IMR-90 (cell line): Measurements from ENCODE around the gene FLOT2. TPM values are rescaled to one million over a fixed set of nuclear protein-coding genes. Genes with fewer than 3 reads are reported as not detected.

Source experiments
- ATAC-seq: fragments of 200-7000 bp; cut with Tn5 transposase; 2 replicates; pipeline ENCODE4 v1.9.1; 2020; ENCODE audit warnings: low read depth, mild to moderate bottlenecking, moderate library complexity
- BruUV-seq: library from RNA; stranded (reverse); fragments of 400-500 nt; replicated peaks from 2 replicates; lab custom pipeline; 2021; lab: Mats Ljungman, UMichigan
- CTCF ChIA-PET: fragments of 300-600 bp; formaldehyde crosslinking; extraction: SDS; loops from one replicate; lab custom pipeline; 2021; ENCODE audit warnings: antibody characterized with exemption; lab: Yijun Ruan, JAX
- POLR2A ChIA-PET: fragments of 300-600 bp; sonication (Branson Sonifier 250); formaldehyde crosslinking; loops from one replicate; lab custom pipeline; 2022; ENCODE audit warnings: antibody characterized with exemption; ENCODE audit not compliant: unreplicated experiment; lab: Charles Lee
- DNase-seq: peaks from one replicate; pipeline ENCODE4 v3.0.0; 2013
- H2AFZ ChIP-seq: replicated peaks from 2 replicates; pipeline ENCODE3; 2013; ENCODE audit warnings: low read length, mild to moderate bottlenecking; ENCODE audit not compliant: poor library complexity
- H2AK5ac ChIP-seq: 2 replicates; pipeline ENCODE4 v1.6.1; 2013; ENCODE audit warnings: low read depth, low read length, inconsistent platforms
- H2AK9ac ChIP-seq: replicated peaks from 2 replicates; pipeline ENCODE3; 2013; ENCODE audit warnings: mild to moderate bottlenecking, low read depth, low read length, moderate library complexity; ENCODE audit not compliant: poor library complexity
- H2BK120ac ChIP-seq: 2 replicates; pipeline ENCODE4 v1.6.1; 2013; ENCODE audit warnings: low read depth, low read length, inconsistent platforms
- H2BK15ac ChIP-seq: 3 replicates; pipeline ENCODE4 v1.6.1; 2013; ENCODE audit warnings: low read depth, low read length, inconsistent platforms
- H2BK20ac ChIP-seq: 2 replicates; pipeline ENCODE4 v1.6.1; 2013; ENCODE audit warnings: low read depth, mild to moderate bottlenecking, inconsistent platforms, low read length, moderate library complexity
- H2BK5ac ChIP-seq: 2 replicates; pipeline ENCODE4 v1.6.1; 2013; ENCODE audit warnings: mild to moderate bottlenecking, low read depth, low read length, inconsistent platforms; ENCODE audit not compliant: poor library complexity, severe bottlenecking
- H3K14ac ChIP-seq: replicated peaks from 2 replicates; pipeline ENCODE4 v1.6.1; 2013; ENCODE audit warnings: low read depth, low read length, inconsistent platforms
- H3K18ac ChIP-seq: 2 replicates; pipeline ENCODE4 v1.6.1; 2013; ENCODE audit warnings: low read depth, low read length, control low read depth
- H3K23ac ChIP-seq: 2 replicates; pipeline ENCODE4 v1.6.1; 2013; ENCODE audit warnings: low read depth, low read length, inconsistent platforms
- H3K27ac ChIP-seq: 2 replicates; pipeline ENCODE4 v1.5.1; 2013; ENCODE audit warnings: mild to moderate bottlenecking, control low read depth, low read length; ENCODE audit not compliant: insufficient read depth
- H3K27me3 ChIP-seq: 2 replicates; pipeline ENCODE4 v1.6.1; 2013; ENCODE audit warnings: low read length; ENCODE audit not compliant: control insufficient read depth, insufficient read depth
- H3K36me3 ChIP-seq: 2 replicates; pipeline ENCODE4 v1.6.1; 2013; ENCODE audit warnings: low read length, mixed read lengths; ENCODE audit not compliant: control insufficient read depth, insufficient read depth
- H3K4ac ChIP-seq: 2 replicates; pipeline ENCODE4 v1.6.1; 2013; ENCODE audit warnings: low read depth, low read length, inconsistent platforms
- H3K4me1 ChIP-seq: 2 replicates; pipeline ENCODE4 v1.6.1; 2013; ENCODE audit warnings: low read length, mixed read lengths; ENCODE audit not compliant: control insufficient read depth, insufficient read depth
- H3K4me2 ChIP-seq: 2 replicates; pipeline ENCODE4 v1.6.1; 2013; ENCODE audit warnings: low read depth, mild to moderate bottlenecking, control low read depth, low read length, moderate library complexity
- H3K4me3 ChIP-seq: 2 replicates; pipeline ENCODE4 v1.5.1; 2013; ENCODE audit warnings: low read depth, mild to moderate bottlenecking, control low read depth, low read length, moderate library complexity; ENCODE audit not compliant: insufficient read depth
- H3K56ac ChIP-seq: 2 replicates; pipeline ENCODE4 v1.6.1; 2013; ENCODE audit warnings: low read length, inconsistent platforms; ENCODE audit not compliant: insufficient read depth; ENCODE audit errors: extremely low read depth
- H3K79me1 ChIP-seq, 2 experiments: 2 replicates each; pipeline ENCODE4 v1.6.1; 2013; ENCODE audit warnings: low read length in 2 of 2, inconsistent platforms in 1 of 2, low read depth in 1 of 2
- H3K9ac ChIP-seq: 2 replicates; pipeline ENCODE4 v1.6.1; 2013; ENCODE audit warnings: low read depth, low read length, control low read depth
- H3K9me1 ChIP-seq: 2 replicates; pipeline ENCODE4 v1.6.1; 2013; ENCODE audit warnings: low read length, inconsistent platforms; ENCODE audit not compliant: insufficient read depth
- H3K9me3 ChIP-seq: 2 replicates; pipeline ENCODE4 v1.6.1; 2013; ENCODE audit warnings: low read length; ENCODE audit not compliant: control insufficient read depth, insufficient read depth
- H4K20me1 ChIP-seq: 2 replicates; pipeline ENCODE4 v1.6.1; 2013; ENCODE audit warnings: low read length, inconsistent platforms; ENCODE audit not compliant: insufficient read depth
- H4K5ac ChIP-seq: 2 replicates; pipeline ENCODE4 v1.6.1; 2013; ENCODE audit warnings: mild to moderate bottlenecking, low read depth, low read length, control low read depth
- H4K8ac ChIP-seq, 2 experiments: 2 replicates each; pipeline ENCODE4 v1.6.1; 2013; ENCODE audit warnings: low read depth in 2 of 2, low read length in 2 of 2, control low read depth in 1 of 2, inconsistent platforms in 1 of 2
- H4K91ac ChIP-seq: 2 replicates; pipeline ENCODE4 v1.6.1; 2013; ENCODE audit warnings: low read depth, low read length, inconsistent platforms; ENCODE audit not compliant: insufficient read depth
- BHLHE40 ChIP-seq: fragments of 150-350 bp; IDR thresholded peaks from 2 replicates; pipeline ENCODE4 v1.6.1; 2016; ENCODE audit warnings: mild to moderate bottlenecking, low read depth, low read length
- CEBPB ChIP-seq: IDR thresholded peaks from 2 replicates; pipeline ENCODE4 v1.6.1; 2012; ENCODE audit warnings: low read depth, low read length, improper control_type of control experiment
- CHD1 ChIP-seq: IDR thresholded peaks from 2 replicates; pipeline ENCODE4 v1.6.1; 2012; ENCODE audit warnings: low read depth, low read length, improper control_type of control experiment
- MXI1 ChIP-seq: IDR thresholded peaks from 2 replicates; pipeline ENCODE4 v1.6.1; 2012; ENCODE audit warnings: low read depth, mild to moderate bottlenecking, low read length, moderate library complexity, borderline replicate concordance
- NFE2L2 ChIP-seq: fragments of 150-350 bp; IDR thresholded peaks from 2 replicates; pipeline ENCODE4 v1.6.1; 2016; ENCODE audit warnings: low read depth, mild to moderate bottlenecking, low read length
- POLR2A ChIP-seq: IDR thresholded peaks from 2 replicates; pipeline ENCODE4 v1.6.1; 2012; ENCODE audit warnings: mild to moderate bottlenecking, low read depth, low read length
- RAD21 ChIP-seq: IDR thresholded peaks from 2 replicates; pipeline ENCODE4 v1.6.1; 2012; ENCODE audit warnings: low read length, improper control_type of control experiment
- RCOR1 ChIP-seq: IDR thresholded peaks from 2 replicates; pipeline ENCODE4 v1.6.1; 2012; ENCODE audit warnings: mild to moderate bottlenecking, low read length, improper control_type of control experiment; ENCODE audit not compliant: insufficient replicate concordance
- RFX5 ChIP-seq: IDR thresholded peaks from 2 replicates; pipeline ENCODE4 v1.8.0; 2012; ENCODE audit warnings: low read depth, mild to moderate bottlenecking, low read length, moderate library complexity
- SMC3 ChIP-seq: fragments of 150-350 bp; IDR thresholded peaks from 2 replicates; pipeline ENCODE4 v1.6.1; 2016; ENCODE audit warnings: low read depth, mild to moderate bottlenecking, antibody characterized with exemption, low read length, moderate library complexity
- WGBS, 2 experiments: methylation state at CpG; one replicate each; pipeline versions ENCODE4 v1.1.5 to v1.1.7; 2013; ENCODE audit warnings: missing lambda C conversion rate in 2 of 2; ENCODE audit not compliant: insufficient read length in 1 of 2; ENCODE audit errors: extremely low coverage in 2 of 2; 5-methylcytosine and 5-hydroxymethylcytosine counted together
- dilution Hi-C: fragments of 300-500 bp; cut with HindIII; formaldehyde crosslinking; loops from one replicate; pipeline ENCODE4 v1.14.3; 2018; ENCODE audit warnings: low sequenced_read_pairs; ENCODE audit not compliant: unreplicated experiment
- in situ Hi-C: fragments of 300-500 bp; cut with MboI; formaldehyde crosslinking; loops from 3 replicates; pipeline ENCODE4 v1.14.3; 2019; ENCODE audit warnings: low sequenced_read_pairs, inconsistent platforms, mixed read lengths
- intact Hi-C: fragments of 100-400 bp; cut with micrococcal nuclease; formaldehyde crosslinking; loops from 2 replicates; pipeline ENCODE4 v1.10.0; 2022
- polyA plus RNA-seq, 3 experiments: library from polyadenylated mRNA; depleted of rRNA; stranded (reverse); fragments of >200 nt; gene quantifications; 2 replicates each; pipeline ENCODE4 v1.2.3, GENCODE V29; 2012; ENCODE audit warnings: low replicate concordance in 1 of 3
- total RNA-seq: library from RNA; depleted of rRNA; stranded (reverse); fragments of >200 nt; gene quantifications from 2 replicates; pipeline ENCODE4 v1.2.3, GENCODE V29; 2012
- TF ChIP-seq, protein P1 (sequence below): fragments of 150-350 bp; IDR thresholded peaks from 2 replicates; pipeline ENCODE4 v1.6.1; 2017; ENCODE audit warnings: mild to moderate bottlenecking, antibody characterized with exemption, low read length, low read depth

Gene FLOT2
- total and polyA plus RNA-seq, 2 of the 4 experiments (the other 2 are of a cell fraction): 19.7 to 67.9 TPM

DNA sequence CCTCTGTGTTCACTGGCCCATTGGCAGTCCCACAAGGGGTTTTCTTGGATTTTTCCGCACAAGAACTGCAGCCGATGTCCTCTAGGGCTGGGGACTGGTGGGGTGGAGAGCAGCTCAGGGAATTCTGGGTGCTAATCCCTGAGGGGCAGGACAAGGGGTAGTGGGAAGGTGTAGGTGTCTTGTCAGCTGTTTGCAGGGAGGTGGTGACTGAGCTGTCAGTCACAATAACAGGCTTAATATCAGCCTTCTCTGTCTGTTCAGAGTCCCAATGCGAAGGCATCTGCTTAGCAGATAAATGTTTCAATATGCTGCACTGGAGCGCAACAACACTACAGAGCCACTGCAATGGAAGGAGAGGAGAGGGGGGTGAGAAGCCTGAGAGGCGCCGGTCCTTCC, 15.4 kb upstream of the FLOT2 start:
- Histone ChIP-seq H3K4me1 (peaks cover 13% of the 10 kb centered on the region), H3K27me3 (no peaks in the 10 kb centered on the region), H4K20me1 (peaks cover 40% of the 10 kb centered on the region; the same call in 1 of the 2 replicates), H2BK120ac (no peak overlapping the region), H3K4me3 (no peak overlapping the region), H3K4ac (no peak overlapping the region), H2BK20ac (no peak overlapping the region), H3K18ac (no peak overlapping the region), H3K9me3 (no peaks in the 10 kb centered on the region), H2AFZ (no peak overlapping the region), H4K91ac (no peak overlapping the region), H2AK5ac (no peak overlapping the region), H3K4me2 (no peak overlapping the region), H3K9me1 (peaks cover 7% of the 10 kb centered on the region), H3K14ac (no peak overlapping the region), H3K9ac (no peak overlapping the region), H4K8ac (no peak overlapping the region), H3K79me1 (peaks cover 28 to 57% of the 10 kb centered on the region in 2 experiments), H2BK5ac (no peak overlapping the region), H2BK15ac (no peak overlapping the region), H3K27ac (no peak overlapping the region), H3K23ac (no peak overlapping the region), H4K5ac (no peak overlapping the region), H2AK9ac (no peak overlapping the region), H3K56ac (no peak overlapping the region), H3K36me3 (peaks cover 75% of the 10 kb centered on the region)
- no peak for TF ChIP-seq NFE2L2
- TF ChIP-seq, protein P1, sequence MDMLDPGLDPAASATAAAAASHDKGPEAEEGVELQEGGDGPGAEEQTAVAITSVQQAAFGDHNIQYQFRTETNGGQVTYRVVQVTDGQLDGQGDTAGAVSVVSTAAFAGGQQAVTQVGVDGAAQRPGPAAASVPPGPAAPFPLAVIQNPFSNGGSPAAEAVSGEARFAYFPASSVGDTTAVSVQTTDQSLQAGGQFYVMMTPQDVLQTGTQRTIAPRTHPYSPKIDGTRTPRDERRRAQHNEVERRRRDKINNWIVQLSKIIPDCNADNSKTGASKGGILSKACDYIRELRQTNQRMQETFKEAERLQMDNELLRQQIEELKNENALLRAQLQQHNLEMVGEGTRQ: no peak
- no peak for TF ChIP-seq BHLHE40
- TF ChIP-seq RCOR1: no peak
- TF ChIP-seq POLR2A: no peak
- TF ChIP-seq SMC3: no peak
- no peak for TF ChIP-seq CHD1
- TF ChIP-seq CEBPB: no peak
- TF ChIP-seq RFX5: no peak
- TF ChIP-seq MXI1: no peak
- no peak for TF ChIP-seq RAD21
- DNase-seq: no peak
- 100% methylated on average over 1 of the region's 6 CpGs; no CpG with 5 or more reads in 1 of the 2 experiments for WGBS, 2 experiments
- CTCF ChIA-PET: interaction anchor here (1.0 kb wide), 1 partner anchor 186 kb away, joined by 3 read pairs; no protein-coding TSS in a partner anchor
- in situ Hi-C loops (no loop called here), intact Hi-C loops (no loop called here), dilution Hi-C loops (no loop called here)
- no TSS peak for BruUV-seq
- ATAC-seq: no peak
- POLR2A ChIA-PET: no interaction called here
